Erythroblast (primary cell): ENCODE data around the gene NCBP2L.

Source experiments
- GATA1 ChIP-seq: IDR thresholded peaks from 2 replicates; pipeline ENCODE4 v1.6.1; 2011; ENCODE audit warnings: low read depth, mild to moderate bottlenecking, control low read depth, low read length, moderate library complexity
- POLR2A ChIP-seq: IDR thresholded peaks from 2 replicates; pipeline ENCODE4 v1.6.1; 2011; ENCODE audit warnings: mild to moderate bottlenecking, low read length

- TF ChIP-seq POLR2A (no peak), GATA1 (no peak)
These were observed 24.3 kb upstream of the NCBP2L start for GRCh38 chrX:107753187-107753586.
